NCI-H510A treated with DMSO at 0.1 percent for 48 hours (cell line): ENCODE measurements around the gene SMLR1.
"Not testable (repeated sequence)": the region's sequence is repeated elsewhere in the genome, so short reads cannot be mapped to it uniquely, and the experiment has no call there.

Experiments used
- DNase-seq: peaks from one replicate; lab custom pipeline; 2025; lab: John Stamatoyannopoulos, UW

The SMLR1 gene

GRCh38 chr6:130827247-130828149 is at the start of gene SMLR1:
SMLR1 (plus strand) TSS chr6:130827406; CDS start chr6:130827414, 8 bp downstream.
- DNase-seq = no peak

GRCh38 chr6:130778946-130779657 is 48.1 kb upstream of the SMLR1 start:
- no peak for DNase-seq

- no peak for DNase-seq
Observed at GRCh38 chr6:130779658-130780033, 47.6 kb upstream of the SMLR1 start.

- no peak for DNase-seq
Observed at GRCh38 chr6:130780122-130780521, 47.1 kb upstream of the SMLR1 start.

GRCh38 chr6:130781557-130781956 is 45.6 kb upstream of the SMLR1 start:
- no peak for DNase-seq

GRCh38 chr6:130783416-130784107 is 43.6 kb upstream of the SMLR1 start:
- no peak for DNase-seq

GRCh38 chr6:130787726-130788500 is 39.3 kb upstream of the SMLR1 start:
- DNase-seq = no peak

GRCh38 chr6:130788954-130789353 is 38.3 kb upstream of the SMLR1 start:
- DNase-seq = no peak

GRCh38 chr6:130794010-130794697 is 33.1 kb upstream of the SMLR1 start:
- no peak for DNase-seq

GRCh38 chr6:130794738-130795137 is 32.5 kb upstream of the SMLR1 start:
- DNase-seq = no peak

GRCh38 chr6:130796313-130796905 is 30.8 kb upstream of the SMLR1 start:
- no peak for DNase-seq

GRCh38 chr6:130797061-130797460 is 30.1 kb upstream of the SMLR1 start:
- DNase-seq = no peak

GRCh38 chr6:130801368-130801767 is 25.8 kb upstream of the SMLR1 start:
- DNase-seq = not testable (repeated sequence)

- DNase-seq = no peak
Observed at GRCh38 chr6:130810307-130811030, 16.7 kb upstream of the SMLR1 start.

GRCh38 chr6:130811932-130812331 is 15.3 kb upstream of the SMLR1 start:
- no peak for DNase-seq

GRCh38 chr6:130814506-130814905 is 12.7 kb upstream of the SMLR1 start:
- DNase-seq = no peak

- no peak for DNase-seq
Observed at GRCh38 chr6:130815200-130816071, 11.8 kb upstream of the SMLR1 start.

GRCh38 chr6:130822736-130823135 is 4.5 kb upstream of the SMLR1 start:
- no peak for DNase-seq
